ENCODE results near the gene PGLYRP3. TPM values are rescaled to one million over a fixed set of nuclear protein-coding genes. Genes with fewer than 3 reads are reported as not detected.

Gene PGLYRP3, protein sequence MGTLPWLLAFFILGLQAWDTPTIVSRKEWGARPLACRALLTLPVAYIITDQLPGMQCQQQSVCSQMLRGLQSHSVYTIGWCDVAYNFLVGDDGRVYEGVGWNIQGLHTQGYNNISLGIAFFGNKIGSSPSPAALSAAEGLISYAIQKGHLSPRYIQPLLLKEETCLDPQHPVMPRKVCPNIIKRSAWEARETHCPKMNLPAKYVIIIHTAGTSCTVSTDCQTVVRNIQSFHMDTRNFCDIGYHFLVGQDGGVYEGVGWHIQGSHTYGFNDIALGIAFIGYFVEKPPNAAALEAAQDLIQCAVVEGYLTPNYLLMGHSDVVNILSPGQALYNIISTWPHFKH
- not detected for polyA plus RNA-seq

DNA sequence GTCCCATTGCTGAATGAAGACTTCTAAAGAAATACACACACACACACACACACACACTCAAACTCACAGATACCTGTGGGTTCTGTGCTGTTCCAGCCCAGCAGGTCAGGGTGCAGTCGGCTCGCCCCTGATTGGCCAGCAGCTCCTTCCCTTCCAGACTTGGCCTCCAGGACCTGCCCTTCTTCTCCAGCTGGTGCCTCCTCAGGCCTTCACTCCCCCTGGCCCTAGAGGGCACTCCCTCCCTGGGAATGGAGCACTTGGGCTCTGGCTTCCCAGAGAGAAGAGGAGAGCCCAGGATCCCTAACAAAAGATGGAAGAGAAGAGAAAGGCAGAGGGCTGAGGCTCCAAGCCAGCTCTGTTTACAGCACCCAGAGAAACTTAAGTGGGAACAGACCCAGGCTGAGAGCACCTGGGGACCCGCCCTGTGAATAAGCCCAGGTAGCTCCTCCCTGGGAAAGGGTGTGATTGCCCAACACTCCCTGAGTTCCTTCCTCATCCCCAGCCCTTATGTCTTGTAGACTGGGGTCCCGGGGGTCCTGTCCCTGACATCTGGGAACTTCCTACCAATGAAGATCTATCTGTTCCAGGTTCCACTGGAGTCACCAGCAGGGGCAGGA lies at the start of gene PGLYRP3:
Gene PGLYRP3 (minus strand): TSS at position 383 of the 617 bp plus-strand sequence. CDS start 2,287 bp downstream, outside the sequence.
- no peak within 1 kb of the TSS for H3K27ac ChIP-seq (ENCODE audit: low read depth, low read length)
- 61 to 81% (median 76%) methylated on average over 4 of the region's 4 CpGs for WGBS, 3 donors

DNA sequence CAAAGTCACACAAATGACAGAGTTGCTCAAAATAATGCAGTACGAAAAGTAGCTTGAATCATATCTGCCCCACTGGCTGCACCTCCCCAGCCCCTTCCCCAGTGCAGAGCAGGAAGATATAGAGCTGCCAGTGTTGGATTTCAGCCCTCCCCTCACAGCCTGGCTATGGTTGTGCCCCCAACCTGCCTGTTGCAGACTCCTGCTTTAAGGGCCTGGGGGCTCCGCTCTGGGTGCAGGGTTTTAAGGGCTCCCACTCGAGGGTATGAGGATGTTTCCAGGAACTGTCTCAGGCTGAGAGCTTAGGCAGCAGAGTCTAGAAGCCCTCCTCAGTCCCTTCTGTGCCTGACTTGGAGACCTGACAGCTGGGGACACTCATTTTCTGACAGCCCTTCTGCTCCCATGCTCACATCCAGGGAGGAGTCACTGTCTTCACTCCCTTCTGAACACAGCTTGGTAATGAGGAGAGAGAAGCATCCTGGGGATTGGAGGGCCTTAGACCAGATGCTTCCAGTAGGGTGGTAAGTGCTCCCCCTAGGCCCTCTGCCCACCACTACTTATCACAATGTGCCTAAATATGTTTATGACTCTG lies 49.5 kb upstream of the PGLYRP3 start:
- H3K27ac ChIP-seq (ENCODE audit: low read depth, low read length): no peak overlapping the region
- 80 to 86% (median 82%) methylated on average over 3 of the region's 3 CpGs for WGBS, 3 donors

- WGBS, 3 donors: 73 to 79% (median 79%) methylated on average over 4 of the region's 4 CpGs
- no peak overlapping the region for H3K27ac ChIP-seq (ENCODE audit: low read depth, low read length)
These were observed 48.8 kb upstream of the PGLYRP3 start for GRCh38 chr1:153361480-153362109.

DNA sequence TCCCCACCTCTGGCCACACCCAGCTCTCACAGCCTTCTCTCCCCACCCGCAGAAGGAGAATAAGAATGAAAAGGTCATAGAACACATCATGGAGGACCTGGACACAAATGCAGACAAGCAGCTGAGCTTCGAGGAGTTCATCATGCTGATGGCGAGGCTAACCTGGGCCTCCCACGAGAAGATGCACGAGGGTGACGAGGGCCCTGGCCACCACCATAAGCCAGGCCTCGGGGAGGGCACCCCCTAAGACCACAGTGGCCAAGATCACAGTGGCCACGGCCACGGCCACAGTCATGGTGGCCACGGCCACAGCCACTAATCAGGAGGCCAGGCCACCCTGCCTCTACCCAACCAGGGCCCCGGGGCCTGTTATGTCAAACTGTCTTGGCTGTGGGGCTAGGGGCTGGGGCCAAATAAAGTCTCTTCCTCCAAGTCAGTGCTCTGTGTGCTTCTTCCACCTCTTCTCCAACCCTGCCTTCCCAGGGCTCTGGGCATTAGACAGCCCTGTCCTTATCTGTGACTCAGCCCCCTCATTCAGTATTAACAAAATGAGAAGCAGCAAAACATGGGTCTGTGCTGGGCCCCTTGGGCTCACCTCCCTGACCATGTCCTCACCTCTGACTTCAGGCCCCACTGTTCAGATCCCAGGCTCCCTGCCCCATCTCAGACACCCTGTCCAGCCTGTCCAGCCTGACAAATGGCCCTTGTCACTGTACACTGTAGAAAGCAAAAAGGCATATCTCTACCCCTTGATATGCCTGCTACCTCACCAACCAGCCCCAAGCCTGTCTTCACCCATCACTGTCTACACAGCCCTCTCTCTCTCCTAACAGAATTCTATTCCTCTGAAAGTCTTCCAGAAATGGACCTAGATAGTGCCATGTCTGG lies 48.1 kb upstream of the PGLYRP3 start:
- H3K27ac ChIP-seq (ENCODE audit: low read depth, low read length): no peak overlapping the region
- WGBS, 3 donors: 74 to 88% (median 77%) methylated on average over 11 of the region's 11 CpGs

DNA sequence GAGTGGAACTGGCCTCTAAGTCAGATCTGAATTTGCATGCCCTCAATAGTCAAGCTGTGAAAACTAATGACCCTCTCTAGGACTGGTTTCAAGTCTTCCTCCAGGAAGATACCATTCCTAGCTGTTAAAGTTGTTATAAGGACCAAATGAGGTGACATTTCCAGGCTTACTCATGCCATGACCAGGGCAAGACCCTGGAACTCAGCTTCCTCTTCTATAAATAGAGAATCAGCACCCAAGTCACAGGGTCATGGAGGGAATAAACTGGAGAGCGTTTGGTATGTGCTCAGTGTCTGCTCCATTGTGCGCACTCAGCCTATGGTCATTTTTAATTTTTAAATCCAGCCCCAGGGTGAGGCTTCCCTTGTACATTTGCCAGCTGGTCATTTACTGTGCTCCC lies 47.4 kb upstream of the PGLYRP3 start:
- no peak overlapping the region for H3K27ac ChIP-seq (ENCODE audit: low read depth, low read length)
- 68 to 81% (median 73%) methylated on average over 2 of the region's 2 CpGs for WGBS, 3 donors

GRCh38 chr1:153359241-153359640 lies 46.5 kb upstream of the PGLYRP3 start:
- 79 to 92% (median 85%) methylated on average over 6 of the region's 6 CpGs for WGBS, 3 donors
- H3K27ac ChIP-seq (ENCODE audit: low read depth, low read length): peak overlapping the region; percentile 5

DNA sequence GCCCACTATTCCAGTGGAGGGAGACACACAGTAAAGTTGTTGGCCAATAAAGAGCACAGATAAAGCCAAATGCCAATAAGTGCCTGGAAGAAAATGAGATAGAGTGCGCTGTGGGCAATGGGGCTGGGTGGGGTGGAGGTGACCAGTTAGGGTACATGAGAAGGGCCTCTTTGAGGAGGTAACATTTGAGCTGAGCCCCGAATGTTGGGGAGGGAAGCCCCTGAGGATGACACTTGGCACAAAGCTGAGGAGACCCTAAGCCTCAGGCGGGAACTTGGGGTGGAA lies 45.9 kb upstream of the PGLYRP3 start:
- WGBS, 3 donors: 73 to 91% (median 83%) methylated on average over 3 of the region's 3 CpGs
- H3K27ac ChIP-seq (ENCODE audit: low read depth, low read length): no peak overlapping the region

DNA sequence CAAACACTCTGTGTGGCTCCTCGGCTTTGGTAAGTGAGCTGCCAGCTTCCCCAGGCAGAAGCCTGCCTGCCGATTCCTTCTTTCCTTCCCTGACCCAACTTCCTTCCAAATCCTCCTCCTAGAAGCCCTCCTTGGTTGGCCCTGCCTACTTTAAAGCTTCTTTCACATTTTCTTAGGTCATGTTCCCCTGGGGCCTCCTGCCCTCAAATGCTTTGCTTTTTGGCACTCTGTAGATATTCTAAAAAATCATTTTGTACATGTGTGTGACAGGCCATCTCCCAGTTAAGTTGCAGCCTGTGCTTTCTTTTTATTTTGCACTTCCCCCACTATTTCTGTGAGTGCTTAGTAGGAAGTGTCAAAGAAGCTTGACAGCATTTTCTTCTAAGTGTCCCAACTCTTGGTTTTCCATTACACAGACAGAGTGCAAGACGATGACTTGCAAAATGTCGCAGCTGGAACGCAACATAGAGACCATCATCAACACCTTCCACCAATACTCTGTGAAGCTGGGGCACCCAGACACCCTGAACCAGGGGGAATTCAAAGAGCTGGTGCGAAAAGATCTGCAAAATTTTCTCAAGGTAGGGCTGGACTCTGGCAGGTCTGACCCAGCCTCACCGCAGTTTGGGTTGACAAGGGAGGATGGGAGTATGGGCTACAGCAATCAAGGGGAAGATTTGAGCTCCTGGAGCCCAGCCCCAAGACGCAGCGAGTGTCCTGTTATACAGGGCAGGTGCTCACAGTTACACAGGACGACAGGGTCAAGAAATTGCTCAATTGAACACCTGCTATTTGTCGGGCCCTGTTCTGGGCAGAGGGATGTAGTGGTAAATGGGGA lies 45.3 kb upstream of the PGLYRP3 start, which contains the start of gene S100A9:
Gene S100A9 (plus strand): TSS at position 2 of the 838 bp plus-strand sequence. CDS start 430 bp downstream, at position 432.
- H3K27ac ChIP-seq (ENCODE audit: low read depth, low read length): no peak within 1 kb of the TSS

DNA sequence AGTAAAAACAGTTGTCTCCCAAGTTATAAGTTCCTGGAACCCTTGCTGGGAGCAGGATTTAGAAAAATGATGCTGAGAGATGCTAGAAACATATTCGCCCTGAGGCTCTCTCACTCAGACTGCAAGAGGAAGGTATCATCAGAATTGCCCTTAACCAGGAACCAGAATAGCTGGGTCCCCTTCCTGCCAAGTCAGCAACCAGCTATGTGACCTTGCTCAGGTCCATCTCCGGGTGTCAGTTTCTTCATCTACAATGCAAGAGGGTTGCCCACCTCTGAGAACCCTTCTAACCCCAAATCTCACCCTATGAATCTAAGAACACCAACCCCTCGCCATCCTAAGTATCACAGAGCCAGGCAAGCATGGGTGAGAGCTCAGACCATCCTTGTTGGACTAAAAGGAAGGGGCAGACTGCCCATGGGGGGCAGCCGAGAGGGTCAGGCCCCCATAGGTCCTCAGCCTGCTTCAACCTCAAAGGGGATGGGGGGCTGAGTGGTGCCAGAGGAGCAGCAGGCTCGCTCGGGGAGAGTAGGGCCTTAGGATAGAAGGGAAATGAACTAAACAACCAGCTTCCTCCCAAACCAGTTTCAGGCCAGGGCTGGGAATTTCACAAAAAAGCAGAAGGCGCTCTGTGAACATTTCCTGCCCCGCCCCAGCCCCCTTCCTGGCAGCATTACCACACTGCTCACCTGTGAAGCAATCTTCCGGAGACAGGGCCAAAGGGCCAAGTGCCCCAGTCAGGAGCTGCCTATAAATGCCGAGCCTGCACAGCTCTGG lies 44.5 kb upstream of the PGLYRP3 start:
- no peak overlapping the region for H3K27ac ChIP-seq (ENCODE audit: low read depth, low read length)
- 35 to 63% (median 35%) methylated on average over 10 of the region's 10 CpGs for WGBS, 3 donors

More for the DNA sequence above, 45.3 kb upstream of the PGLYRP3 start, which contains the start of gene S100A9:
- 54 to 77% (median 64%) methylated on average over 11 of the region's 11 CpGs for WGBS, 3 donors

- WGBS, 3 donors: 69 to 85% (median 78%) methylated on average over 8 of the region's 8 CpGs
- no peak overlapping the region for H3K27ac ChIP-seq (ENCODE audit: low read depth, low read length)
These were observed 43.8 kb upstream of the PGLYRP3 start for GRCh38 chr1:153356392-153357075.

- WGBS, 3 donors: 46 to 49% (median 47%) methylated on average over 10 of the region's 10 CpGs
- no peak overlapping the region for H3K27ac ChIP-seq (ENCODE audit: low read depth, low read length)
These were observed 42.8 kb upstream of the PGLYRP3 start for GRCh38 chr1:153355445-153356071.

- no peak overlapping the region for H3K27ac ChIP-seq (ENCODE audit: low read depth, low read length)
- WGBS, 3 donors: 54 to 74% (median 62%) methylated on average over 8 of the region's 8 CpGs
These were observed 41.9 kb upstream of the PGLYRP3 start for GRCh38 chr1:153354515-153355193.

DNA sequence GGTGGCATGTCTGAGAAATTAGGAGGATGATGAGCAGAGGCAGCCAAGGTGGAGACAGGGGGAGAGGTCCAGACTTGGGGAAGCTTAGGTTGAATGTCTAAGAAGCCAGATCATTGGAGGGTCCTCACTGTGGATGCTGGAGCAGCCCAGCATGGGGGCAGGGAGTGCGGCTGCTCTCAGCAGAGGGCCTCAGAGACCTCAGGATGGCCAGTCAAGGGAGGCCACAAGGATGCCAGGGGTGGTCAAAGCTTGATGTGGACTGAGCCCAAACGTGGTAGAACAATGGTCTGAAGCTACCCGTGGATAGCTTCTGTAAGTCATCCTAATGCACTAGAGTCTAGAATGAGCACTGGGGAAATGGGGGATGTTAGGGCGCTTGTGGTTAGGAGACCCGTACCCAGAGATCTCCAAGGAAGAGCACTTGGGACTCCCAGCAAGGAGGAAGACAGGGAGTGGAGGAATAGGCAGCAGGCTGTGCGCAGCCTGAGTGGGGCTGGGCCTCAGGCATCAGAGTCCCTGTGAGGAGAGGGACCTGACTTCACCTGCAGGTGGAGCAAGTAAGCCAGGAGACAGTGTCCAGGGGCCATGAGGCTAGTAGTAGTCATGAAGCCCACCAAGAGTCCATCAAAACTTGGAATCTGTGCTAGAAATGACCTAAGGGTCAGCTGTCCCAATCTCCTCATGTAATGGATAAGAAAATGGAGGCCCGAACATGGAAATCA lies 40.6 kb upstream of the PGLYRP3 start:
- no peak overlapping the region for H3K27ac ChIP-seq (ENCODE audit: low read depth, low read length)
- WGBS, 3 donors: 60 to 83% (median 79%) methylated on average over 7 of the region's 7 CpGs

DNA sequence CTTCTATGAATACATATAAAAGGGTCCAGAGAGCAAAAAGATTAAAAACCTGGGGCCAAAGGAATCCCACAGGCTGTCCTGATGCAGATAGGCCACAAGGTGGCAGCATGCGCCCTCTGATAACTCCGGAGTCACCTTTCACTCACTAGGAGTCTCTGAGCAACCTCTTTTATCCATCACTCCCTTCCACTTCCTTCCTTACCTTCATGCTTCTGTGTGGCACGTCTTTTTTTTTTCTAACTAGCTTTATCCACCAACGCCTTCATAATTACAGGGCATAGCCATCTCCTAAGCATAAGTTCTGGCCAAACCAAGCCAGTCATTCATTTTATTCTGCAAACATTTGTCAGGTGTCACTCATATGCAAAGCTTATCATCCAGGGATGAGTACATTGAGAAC lies 39.8 kb upstream of the PGLYRP3 start:
- 0% methylated on average over 4 of the region's 4 CpGs for WGBS, 3 donors

More for the DNA sequence above, 39.8 kb upstream of the PGLYRP3 start:
- no peak overlapping the region for H3K27ac ChIP-seq (ENCODE audit: low read depth, low read length)

Measured in adipose tissue (tissue), 3 donors.